Stimulated activated CD8-positive, alpha-beta memory T cell treated with anti-CD3 and anti-CD28 coated beads, Interleukin-12 subunit alpha, Interleukin-12 subunit beta, amount 100 ng/mL, for 1 hour (primary cell): ENCODE measurements around the gene CASQ1.

Experiments
- DNase-seq: peaks from one replicate; pipeline ENCODE4 v3.0.0-alpha.2; 2020; ENCODE audit warnings: low read depth

CASQ1 gene

DNA sequence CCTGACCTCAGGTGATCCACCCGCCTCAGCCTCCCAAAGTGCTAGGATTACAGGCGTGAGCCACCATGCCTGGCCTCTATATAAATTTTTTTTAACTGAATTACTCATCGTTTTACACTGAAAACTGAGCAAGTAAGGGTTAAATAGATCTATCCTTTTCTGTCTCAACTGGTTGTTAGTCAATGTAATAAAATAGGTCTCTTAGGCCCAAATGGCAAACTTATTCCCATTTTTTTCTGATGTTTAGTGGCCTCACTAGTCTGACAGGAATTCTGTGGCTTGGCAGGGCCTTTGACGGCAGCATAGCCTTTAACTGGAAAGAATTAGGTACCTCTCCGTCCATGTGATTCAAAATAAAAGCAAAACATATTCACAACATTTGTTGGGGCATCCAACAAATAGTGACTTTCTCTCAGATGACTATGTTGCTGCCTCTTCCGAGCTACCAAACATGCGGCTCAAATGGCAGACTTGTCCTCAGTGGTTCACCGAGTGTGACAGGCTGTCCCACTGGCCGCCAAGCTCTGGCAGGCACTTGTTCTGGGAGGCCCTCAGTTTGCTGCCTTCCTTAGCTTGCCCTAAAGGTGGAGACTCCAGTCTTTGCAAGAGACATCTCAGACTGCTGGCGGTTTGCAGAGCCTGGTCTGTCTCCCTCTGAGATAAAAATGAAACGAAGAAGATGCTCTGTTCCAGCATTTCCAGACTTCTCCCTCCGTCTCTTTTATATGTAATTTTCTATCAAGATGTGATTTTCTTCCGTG lies 21.6 kb upstream of the CASQ1 start:
- no peak for DNase-seq

GRCh38 chr1:160169553-160170399 lies 20.6 kb upstream of the CASQ1 start:
- DNase-seq: no peak

GRCh38 chr1:160171354-160171753 lies 19.0 kb upstream of the CASQ1 start:
- DNase-seq: no peak

GRCh38 chr1:160171980-160172379 lies 18.4 kb upstream of the CASQ1 start:
- no peak for DNase-seq

GRCh38 chr1:160177231-160177630 lies 13.1 kb upstream of the CASQ1 start:
- DNase-seq: no peak

DNA sequence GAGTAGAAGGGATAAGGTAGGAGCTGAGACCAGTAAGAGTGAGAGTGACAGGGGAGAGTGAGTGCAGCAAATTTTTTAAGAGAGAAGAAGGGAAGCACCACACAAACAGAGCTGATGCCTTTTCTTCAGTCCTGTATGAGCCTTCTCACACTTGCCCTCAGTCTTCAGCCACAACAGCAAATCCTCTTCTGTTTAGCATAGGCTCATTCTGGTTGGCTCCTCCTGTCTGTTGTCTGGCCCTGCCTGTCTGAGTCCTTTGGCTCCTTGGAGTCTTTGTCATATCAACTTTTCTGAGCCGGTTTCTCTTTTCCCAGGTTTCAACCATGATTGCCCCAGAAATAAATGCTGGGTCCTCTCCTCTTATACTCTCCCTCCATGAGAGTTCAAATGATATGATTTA lies 12.7 kb upstream of the CASQ1 start:
- no peak for DNase-seq

DNA sequence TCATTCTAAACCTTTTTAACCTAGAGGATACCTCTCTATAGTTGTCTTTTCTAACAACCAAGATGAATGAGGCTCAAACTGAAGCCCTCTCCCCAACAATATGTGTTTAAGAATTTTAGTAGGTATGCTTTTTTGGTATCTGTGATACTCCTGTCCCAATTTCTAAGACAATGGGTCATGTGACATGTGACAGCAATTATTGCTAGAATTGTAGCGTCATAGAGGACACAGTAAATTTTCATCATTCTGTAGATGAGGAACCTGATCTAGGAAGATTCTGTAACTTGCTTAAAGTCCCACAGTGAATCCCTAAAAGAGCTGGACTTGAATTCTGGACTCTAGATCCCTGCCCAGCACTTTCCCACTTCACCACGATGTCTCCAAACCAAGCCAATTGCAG lies 11.6 kb upstream of the CASQ1 start:
- no peak for DNase-seq

GRCh38 chr1:160179336-160179735 lies 11.0 kb upstream of the CASQ1 start:
- DNase-seq: no peak

DNA sequence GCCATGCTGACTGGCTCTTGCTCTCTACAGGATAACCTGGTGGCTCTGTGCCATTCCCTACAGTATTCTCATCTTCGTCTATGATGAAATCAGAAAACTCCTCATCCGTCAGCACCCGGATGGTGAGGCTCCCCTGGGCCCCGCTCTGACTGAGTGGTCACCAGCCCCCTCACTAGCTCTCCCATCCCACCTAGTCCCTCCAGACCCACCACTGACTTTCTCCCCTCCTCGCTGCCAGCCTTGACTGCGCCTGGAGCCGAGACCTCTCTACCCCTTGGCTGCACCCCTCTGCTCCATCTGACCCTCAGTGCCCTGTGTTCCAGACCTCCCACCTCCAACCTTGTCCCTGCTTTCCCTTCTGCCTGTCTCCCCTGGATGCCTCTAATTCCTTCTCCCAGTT lies 4.1 kb upstream of the CASQ1 start:
- DNase-seq: no peak

GRCh38 chr1:160186729-160187128 lies 3.6 kb upstream of the CASQ1 start:
- no peak for DNase-seq

DNA sequence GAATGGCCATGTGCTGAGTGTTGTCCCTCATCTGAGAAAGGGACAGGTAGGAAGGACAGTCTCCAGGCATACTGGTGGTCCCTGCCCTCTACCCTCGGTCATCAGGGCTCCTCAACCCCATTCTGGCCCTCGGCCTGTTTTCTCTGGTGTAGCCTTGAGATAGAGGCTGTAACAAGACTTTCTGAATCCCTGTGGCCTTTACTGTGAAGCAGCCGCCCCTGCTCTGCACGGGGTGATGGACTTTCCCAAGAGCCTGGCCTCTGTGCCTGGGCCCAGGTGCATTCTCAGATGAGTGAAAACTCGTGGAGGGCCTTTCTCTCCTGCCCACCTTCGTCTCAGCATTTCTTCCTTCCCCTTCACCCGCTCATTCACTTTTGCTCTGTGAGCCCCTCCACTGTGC lies 3.0 kb upstream of the CASQ1 start:
- no peak for DNase-seq

DNA sequence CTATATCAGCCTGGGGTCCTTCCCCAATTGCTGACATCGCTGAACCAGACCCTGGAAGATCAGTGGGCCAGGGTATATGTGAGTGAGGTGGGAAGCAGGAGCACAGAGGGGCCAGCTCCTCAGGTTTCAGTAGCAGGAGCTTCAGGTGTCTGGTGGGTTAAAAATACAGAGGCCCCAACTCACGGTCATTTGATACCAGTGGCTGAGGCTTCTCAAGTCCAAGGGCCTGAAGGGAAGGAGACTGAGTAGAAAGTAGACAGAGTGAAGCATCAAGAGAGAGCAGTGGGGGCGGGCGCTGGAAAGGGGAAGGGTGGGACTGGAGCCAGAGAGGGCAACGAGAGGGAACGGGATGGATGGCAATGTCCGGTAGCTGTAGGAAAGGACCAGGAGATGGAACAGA lies 2.0 kb upstream of the CASQ1 start:
- DNase-seq: no peak

DNA sequence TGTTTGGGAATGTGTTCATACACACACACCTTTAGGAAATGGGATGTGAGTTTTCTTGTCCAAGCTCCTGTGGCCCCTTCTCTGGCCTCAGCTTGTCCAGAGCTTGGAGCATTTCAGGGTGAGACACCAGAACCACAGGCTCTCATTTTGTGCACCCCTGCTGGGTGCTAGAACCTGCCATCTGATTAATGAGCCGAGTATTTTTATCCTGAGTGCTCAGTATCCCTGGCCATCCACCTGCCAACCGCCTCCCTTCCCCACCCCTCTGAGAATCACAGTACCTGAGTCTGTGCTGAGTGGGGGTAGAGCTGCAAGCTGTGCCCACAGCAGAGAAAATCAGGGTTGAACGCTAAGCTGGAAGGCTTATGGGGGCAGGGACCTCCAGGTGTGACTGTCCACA lies 1.4 kb downstream of the CASQ1 start:
- DNase-seq: no peak

- DNase-seq: no peak
Measured at GRCh38 chr1:160192234-160192633, 1.9 kb downstream of the CASQ1 start.

DNA sequence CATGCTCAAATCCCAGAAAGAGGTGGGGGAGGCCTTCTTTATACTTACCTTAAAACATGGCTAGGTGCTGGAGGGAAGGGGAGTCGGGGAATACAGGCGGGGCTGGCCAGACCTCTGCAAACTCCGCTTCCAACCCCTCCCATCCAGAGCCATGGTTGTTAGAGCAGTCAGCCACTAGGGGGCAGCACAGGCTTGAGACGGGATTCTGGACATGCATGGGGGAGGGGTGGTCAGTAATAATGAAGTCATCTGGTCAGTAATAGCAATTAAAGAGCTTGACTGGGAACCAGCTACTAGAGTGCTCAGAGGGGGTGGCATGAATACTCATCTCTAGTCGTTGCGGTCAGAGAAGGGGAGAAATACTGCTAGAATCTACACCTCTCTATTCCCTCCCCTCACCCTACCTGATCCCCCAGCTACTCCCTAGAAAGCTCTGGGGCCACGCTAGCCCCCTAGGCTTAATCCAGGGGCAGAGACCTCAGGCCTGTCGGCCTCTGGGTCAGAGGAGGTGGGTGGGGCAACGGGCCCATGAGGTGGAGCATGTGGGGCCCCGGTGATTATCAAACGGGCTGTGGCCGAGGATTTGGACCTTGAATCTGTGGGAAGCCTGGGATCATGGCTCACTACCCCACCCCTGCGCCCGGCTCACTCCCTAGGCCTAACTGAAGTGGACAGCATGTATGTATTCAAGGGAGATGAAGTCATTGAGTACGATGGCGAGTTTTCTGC lies 2.9 kb downstream of the CASQ1 start:
- DNase-seq: peak; percentile 80

GRCh38 chr1:160193832-160194736 lies 3.7 kb downstream of the CASQ1 start:
- DNase-seq: no peak

DNA sequence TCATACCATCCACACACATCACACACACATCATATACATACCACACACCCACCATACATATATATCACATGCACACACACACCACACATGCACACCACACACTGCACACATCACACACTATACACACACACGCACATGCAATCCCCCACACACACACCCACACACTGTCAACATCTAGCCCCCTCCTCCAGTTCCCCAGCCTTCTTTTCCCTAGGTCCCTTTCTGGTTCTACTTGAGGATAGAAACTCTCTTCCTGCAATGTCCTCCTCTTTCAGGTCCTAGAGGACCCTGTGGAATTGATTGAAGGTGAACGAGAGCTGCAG lies 4.3 kb downstream of the CASQ1 start:
- no peak for DNase-seq

GRCh38 chr1:160196143-160196542 lies 5.8 kb downstream of the CASQ1 start:
- DNase-seq: no peak

- DNase-seq: no peak
Measured at GRCh38 chr1:160197231-160197630, 6.9 kb downstream of the CASQ1 start.

DNA sequence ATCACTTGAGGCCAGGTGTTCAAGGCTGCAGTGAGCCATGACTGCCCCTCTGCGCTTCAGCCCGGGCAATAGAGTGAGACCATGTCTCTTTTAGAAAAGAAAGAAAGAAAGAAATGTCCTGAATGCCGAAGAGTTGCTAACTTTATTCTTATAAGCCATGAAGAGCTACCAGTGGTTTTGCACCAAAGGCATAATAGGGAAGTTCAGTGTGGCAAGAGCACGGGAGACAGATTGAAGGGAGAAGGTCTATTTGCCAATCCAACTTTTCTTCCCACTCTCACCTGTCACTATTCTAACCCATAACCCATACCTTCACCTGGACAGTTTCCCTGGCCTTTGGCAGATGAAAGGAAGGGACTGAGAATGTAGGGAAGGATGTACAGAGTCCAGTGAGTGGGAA lies 10.4 kb downstream of the CASQ1 start:
- no peak for DNase-seq

- DNase-seq: no peak
Measured at GRCh38 chr1:160204526-160205241, 14.3 kb downstream of the CASQ1 start.
